H9 (cell line): ENCODE results near the gene TVP23B. TPM values are rescaled to one million over a fixed set of nuclear protein-coding genes. Genes with fewer than 3 reads are reported as not detected.
"Not testable (repeated sequence)": the region's sequence is repeated elsewhere in the genome, so short reads cannot be mapped to it uniquely, and the experiment has no call there.

Source experiments
- DNase-seq: peaks from one replicate; pipeline ENCODE4 v3.0.0-alpha.2; 2017
- H2AFZ ChIP-seq: one replicate; pipeline ENCODE4 v1.6.1; 2013; ENCODE audit warnings: mild to moderate bottlenecking, low read length, control low read depth, moderate library complexity
- H2AK5ac ChIP-seq: 2 replicates; pipeline ENCODE4 v1.6.1; 2013; ENCODE audit warnings: low read length, control low read depth, mixed read lengths; ENCODE audit not compliant: insufficient read length
- H2BK120ac ChIP-seq: one replicate; pipeline ENCODE4 v1.6.1; 2013; ENCODE audit warnings: low read depth, mild to moderate bottlenecking, low read length, control low read depth, inconsistent platforms; ENCODE audit not compliant: poor library complexity, severe bottlenecking
- H2BK12ac ChIP-seq: 2 replicates; pipeline ENCODE4 v1.6.1; 2013; ENCODE audit warnings: low read length, control low read depth, mixed read lengths, low read depth; ENCODE audit not compliant: insufficient read length
- H2BK15ac ChIP-seq: 2 replicates; pipeline ENCODE4 v1.6.1; 2013; ENCODE audit warnings: low read depth, low read length, control low read depth
- H2BK20ac ChIP-seq: one replicate; pipeline ENCODE4 v1.6.1; 2013; ENCODE audit warnings: low read depth, mild to moderate bottlenecking, low read length, control low read depth, inconsistent platforms; ENCODE audit not compliant: poor library complexity, severe bottlenecking
- H2BK5ac ChIP-seq: 2 replicates; pipeline ENCODE4 v1.6.1; 2013; ENCODE audit warnings: low read length, control low read depth, mixed read lengths; ENCODE audit not compliant: insufficient read length
- H3K14ac ChIP-seq: 2 replicates; pipeline ENCODE4 v1.6.1; 2013; ENCODE audit warnings: low read length, control low read depth; ENCODE audit not compliant: insufficient read depth
- H3K18ac ChIP-seq: 2 replicates; pipeline ENCODE4 v1.6.1; 2013; ENCODE audit warnings: low read depth, mild to moderate bottlenecking, mixed read lengths, low read length, control low read depth; ENCODE audit not compliant: insufficient read length
- H3K23ac ChIP-seq: 2 replicates; pipeline ENCODE4 v1.6.1; 2013; ENCODE audit warnings: low read length, control low read depth, mixed read lengths, low read depth; ENCODE audit not compliant: insufficient read length
- H3K23me2 ChIP-seq: 2 replicates; pipeline ENCODE4 v1.6.1; 2013; ENCODE audit warnings: low read depth, mild to moderate bottlenecking, mixed read lengths, low read length, control low read depth; ENCODE audit not compliant: insufficient read length, poor library complexity, severe bottlenecking
- H3K27ac ChIP-seq: 2 replicates; pipeline ENCODE4 v1.5.1; 2013; ENCODE audit warnings: low read length, control low read depth, mixed read lengths, low read depth; ENCODE audit not compliant: insufficient read length
- H3K27me3 ChIP-seq: 2 replicates; pipeline ENCODE4 v1.6.1; 2013; ENCODE audit warnings: low read length, control low read depth, inconsistent platforms; ENCODE audit not compliant: insufficient read depth
- H3K4ac ChIP-seq: 2 replicates; pipeline ENCODE4 v1.6.1; 2013; ENCODE audit warnings: low read depth, mild to moderate bottlenecking, control low read depth, inconsistent platforms, low read length, moderate library complexity
- H3K4me1 ChIP-seq: 2 replicates; pipeline ENCODE4 v1.6.1; 2013; ENCODE audit warnings: low read length, control low read depth, inconsistent platforms; ENCODE audit not compliant: insufficient read depth
- H3K4me2 ChIP-seq: 2 replicates; pipeline ENCODE4 v1.6.1; 2013; ENCODE audit warnings: low read length, control low read depth, mixed read lengths; ENCODE audit not compliant: insufficient read length, insufficient read depth
- H3K56ac ChIP-seq: 2 replicates; pipeline ENCODE4 v1.6.1; 2013; ENCODE audit warnings: low read depth, mild to moderate bottlenecking, mixed read lengths, low read length, control low read depth; ENCODE audit not compliant: insufficient read length
- H3K79me1 ChIP-seq: 2 replicates; pipeline ENCODE4 v1.6.1; 2013; ENCODE audit warnings: low read depth, mild to moderate bottlenecking, moderate library complexity, low read length, control low read depth, inconsistent platforms; ENCODE audit not compliant: insufficient read depth, poor library complexity, severe bottlenecking
- H3K79me2 ChIP-seq: 2 replicates; pipeline ENCODE4 v1.6.1; 2013; ENCODE audit warnings: low read length, control low read depth, inconsistent platforms; ENCODE audit not compliant: insufficient read depth
- H3K9ac ChIP-seq: 2 replicates; pipeline ENCODE4 v1.6.1; 2013; ENCODE audit warnings: low read length, control low read depth, mixed read lengths; ENCODE audit not compliant: insufficient read length; ENCODE audit errors: extremely low read depth
- H3K9me3 ChIP-seq: one replicate; pipeline ENCODE4 v1.6.1; 2013; ENCODE audit warnings: low read depth, low read length, inconsistent platforms; ENCODE audit not compliant: control insufficient read depth
- H3T11ph ChIP-seq: one replicate; pipeline ENCODE4 v1.6.1; 2013; ENCODE audit warnings: mild to moderate bottlenecking, low read length, control low read depth, inconsistent platforms
- H4K20me1 ChIP-seq: one replicate; pipeline ENCODE4 v1.6.1; 2013; ENCODE audit not compliant: control insufficient read depth, insufficient read length, insufficient read depth
- H4K5ac ChIP-seq: 2 replicates; pipeline ENCODE4 v1.6.1; 2013; ENCODE audit warnings: low read depth, mild to moderate bottlenecking, mixed read lengths, low read length, control low read depth; ENCODE audit not compliant: insufficient read length
- H4K8ac ChIP-seq: replicated peaks from 2 replicates; pipeline ENCODE4 v1.6.1; 2013; ENCODE audit warnings: low read length, control low read depth, mixed read lengths, low read depth; ENCODE audit not compliant: insufficient read length
- H4K91ac ChIP-seq: 2 replicates; pipeline ENCODE4 v1.6.1; 2013; ENCODE audit warnings: low read depth, mild to moderate bottlenecking, moderate library complexity, mixed read lengths, low read length, control low read depth; ENCODE audit not compliant: insufficient read length
- H3K27ac Mint-ChIP-seq, 3 experiments: 2 replicates in 2 of 3; 3 replicates in 1 of 3; pipeline ENCODE4 v1.8.0; 2020 to 2021; ENCODE audit warnings: mixed read lengths in 3 of 3, mild to moderate bottlenecking in 1 of 3, moderate library complexity in 1 of 3
- H3K27me3 Mint-ChIP-seq: 2 replicates; pipeline ENCODE4 v1.8.0; 2021; ENCODE audit warnings: low read depth, mild to moderate bottlenecking, moderate library complexity, mixed read lengths
- H3K36me3 Mint-ChIP-seq, 3 experiments: 2 replicates in 2 of 3; 3 replicates in 1 of 3; pipeline ENCODE4 v1.8.0; 2020 to 2021; ENCODE audit warnings: low read depth in 3 of 3, mixed read lengths in 3 of 3; ENCODE audit not compliant: insufficient read depth in 1 of 3
- H3K4me1 Mint-ChIP-seq, 2 experiments: 2 replicates each; pipeline ENCODE4 v1.8.0; 2020; ENCODE audit warnings: mixed read lengths in 2 of 2
- H3K4me3 Mint-ChIP-seq, 2 experiments: 2 replicates in 1 of 2; 3 replicates in 1 of 2; pipeline ENCODE4 v1.8.0; 2020 to 2021; ENCODE audit warnings: mild to moderate bottlenecking in 2 of 2, mixed read lengths in 2 of 2, moderate library complexity in 1 of 2
- H3K9me3 Mint-ChIP-seq, 2 experiments: 2 replicates in 1 of 2; 3 replicates in 1 of 2; pipeline ENCODE4 v1.8.0; 2020; ENCODE audit warnings: mild to moderate bottlenecking in 2 of 2, mixed read lengths in 2 of 2, moderate library complexity in 1 of 2
- WGBS: extraction: QIAGEN DNeasy Blood & Tissue Kit; methylation state at CpG from one replicate; pipeline ENCODE4 v1.1.7; 2013; ENCODE audit warnings: missing lambda C conversion rate, low lambda C conversion rate, mixed read lengths; ENCODE audit not compliant: insufficient read length; ENCODE audit errors: extremely low coverage; 5-methylcytosine and 5-hydroxymethylcytosine counted together
- total RNA-seq: library from RNA; stranded (reverse); gene quantifications from 2 replicates; pipeline ENCODE4 v1.2.1, GENCODE V29; 2021

The TVP23B gene
- total RNA-seq, 1 experiment from 2014 or later, result 20.5 TPM

GRCh38 chr17:18757368-18758044, 23.5 kb upstream of the TVP23B start:
- H3K4me3 Mint-ChIP-seq, H2BK120ac ChIP-seq, DNase-seq, H3K27me3 Mint-ChIP-seq, H3K9me3 ChIP-seq, H3K4me1 ChIP-seq, H4K8ac ChIP-seq, H3K4me2 ChIP-seq, H4K91ac ChIP-seq, H3T11ph ChIP-seq, H2BK15ac ChIP-seq, H2BK12ac ChIP-seq, H3K4ac ChIP-seq, H4K20me1 ChIP-seq, H2BK20ac ChIP-seq, H2AFZ ChIP-seq, H3K18ac ChIP-seq, H3K36me3 Mint-ChIP-seq, H2AK5ac ChIP-seq, H3K79me2 ChIP-seq, H3K23ac ChIP-seq, H2BK5ac ChIP-seq, H3K27ac Mint-ChIP-seq, H3K4me1 Mint-ChIP-seq, H3K9ac ChIP-seq, H3K79me1 ChIP-seq, H3K27ac ChIP-seq, H3K9me3 Mint-ChIP-seq, H3K23me2 ChIP-seq, H3K14ac ChIP-seq, H3K27me3 ChIP-seq, H4K5ac ChIP-seq, H3K56ac ChIP-seq: not testable (repeated sequence)
- WGBS, result no CpG with 5 or more reads among the region's 8 CpGs

GRCh38 chr17:18758344-18758743, 22.6 kb upstream of the TVP23B start:
- not testable (repeated sequence) for H2BK5ac ChIP-seq, H3K23me2 ChIP-seq, H4K5ac ChIP-seq, H3K4ac ChIP-seq, H3K9me3 Mint-ChIP-seq, H3K14ac ChIP-seq, H3K36me3 Mint-ChIP-seq, H3K27me3 ChIP-seq, H4K20me1 ChIP-seq, H4K91ac ChIP-seq, DNase-seq, H3K79me1 ChIP-seq, H3K27ac ChIP-seq, H3K4me1 Mint-ChIP-seq, H2BK20ac ChIP-seq, H3K27ac Mint-ChIP-seq, H2AK5ac ChIP-seq, H3K27me3 Mint-ChIP-seq, H3K18ac ChIP-seq, H2AFZ ChIP-seq, H3K9ac ChIP-seq, H2BK120ac ChIP-seq, H3K23ac ChIP-seq, H3K56ac ChIP-seq, H3K79me2 ChIP-seq, H3T11ph ChIP-seq, H2BK15ac ChIP-seq, H3K9me3 ChIP-seq, H3K4me1 ChIP-seq, H4K8ac ChIP-seq, H3K4me2 ChIP-seq, H3K4me3 Mint-ChIP-seq, H2BK12ac ChIP-seq
- no CpG with 5 or more reads among the region's 6 CpGs for WGBS
